Medulla oblongata (tissue), 1 donor: ENCODE data around the gene CFAP92.

Source experiments
- DNase-seq: peaks from one replicate; pipeline ENCODE4 v3.0.0-alpha.2; 2015; ENCODE audit errors: extremely low spot score

The CFAP92 gene

DNA sequence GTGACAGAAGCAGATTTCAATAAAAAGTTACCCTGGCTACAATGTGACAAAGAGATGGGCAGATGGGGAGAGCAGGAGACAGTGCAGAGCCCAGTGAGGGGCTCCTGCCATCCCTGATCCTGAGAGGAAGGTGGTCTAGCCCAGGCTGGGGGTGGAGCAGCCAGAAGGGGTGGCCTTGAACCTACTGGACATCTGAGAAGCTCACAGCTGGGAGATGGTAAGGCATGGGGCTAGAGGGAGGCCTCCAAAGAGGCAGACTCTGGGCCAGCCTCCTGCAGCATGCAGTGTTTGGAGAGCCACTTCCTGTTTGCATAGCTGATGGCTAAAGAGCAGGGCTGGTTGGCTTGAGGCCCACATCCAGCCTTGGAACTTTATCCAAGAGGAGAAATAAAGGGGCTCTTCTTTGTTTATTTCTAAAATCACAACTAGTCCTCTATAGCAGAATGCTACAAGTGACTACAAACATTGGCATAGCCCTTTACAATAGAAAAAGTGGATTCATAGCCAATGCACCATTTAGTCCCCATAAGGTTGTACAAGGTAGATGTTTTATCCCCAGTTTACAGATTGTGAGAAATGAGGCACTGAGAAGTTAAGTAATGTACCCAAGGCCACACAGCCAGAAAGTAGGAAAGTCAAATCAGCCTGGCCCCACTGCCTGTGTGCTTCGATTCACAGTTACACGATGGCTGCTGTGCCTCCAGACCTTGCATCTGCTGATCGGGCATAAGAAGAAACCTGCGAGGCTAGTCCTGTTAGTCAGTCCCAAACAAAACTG lies 11.8 kb upstream of the CFAP92 start:
- no peak for DNase-seq

DNA sequence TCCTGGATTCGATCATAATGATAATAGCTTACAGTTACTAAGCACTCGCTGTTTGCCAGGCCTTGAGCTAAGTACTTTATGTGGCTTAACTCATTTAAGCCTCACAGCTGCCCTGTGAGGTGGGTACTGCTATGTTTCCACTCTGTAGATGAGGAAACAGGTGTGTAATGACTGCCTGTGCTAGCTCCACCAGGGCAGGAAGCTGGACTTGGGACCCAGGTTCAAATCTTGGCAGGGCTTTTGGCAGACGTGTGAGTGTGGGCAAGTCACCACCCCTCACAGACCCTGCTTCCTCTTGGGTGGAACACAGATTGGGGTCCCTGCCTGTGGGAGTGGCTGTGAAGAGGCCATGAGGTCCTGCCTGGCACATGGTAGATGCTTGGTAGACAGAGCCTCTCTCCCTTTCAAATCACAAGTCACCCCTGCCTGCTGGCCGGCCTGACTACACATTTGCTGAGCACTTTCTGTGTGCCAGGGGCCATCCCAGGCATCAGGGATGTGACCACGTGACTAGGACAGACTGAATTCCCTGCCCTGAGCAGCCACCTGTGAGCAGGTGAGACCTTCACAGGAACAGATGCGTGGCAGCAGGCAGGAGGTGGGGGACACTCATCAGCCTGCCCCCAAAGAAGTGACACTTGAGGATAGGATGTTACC lies 10.9 kb upstream of the CFAP92 start:
- no peak for DNase-seq

DNA sequence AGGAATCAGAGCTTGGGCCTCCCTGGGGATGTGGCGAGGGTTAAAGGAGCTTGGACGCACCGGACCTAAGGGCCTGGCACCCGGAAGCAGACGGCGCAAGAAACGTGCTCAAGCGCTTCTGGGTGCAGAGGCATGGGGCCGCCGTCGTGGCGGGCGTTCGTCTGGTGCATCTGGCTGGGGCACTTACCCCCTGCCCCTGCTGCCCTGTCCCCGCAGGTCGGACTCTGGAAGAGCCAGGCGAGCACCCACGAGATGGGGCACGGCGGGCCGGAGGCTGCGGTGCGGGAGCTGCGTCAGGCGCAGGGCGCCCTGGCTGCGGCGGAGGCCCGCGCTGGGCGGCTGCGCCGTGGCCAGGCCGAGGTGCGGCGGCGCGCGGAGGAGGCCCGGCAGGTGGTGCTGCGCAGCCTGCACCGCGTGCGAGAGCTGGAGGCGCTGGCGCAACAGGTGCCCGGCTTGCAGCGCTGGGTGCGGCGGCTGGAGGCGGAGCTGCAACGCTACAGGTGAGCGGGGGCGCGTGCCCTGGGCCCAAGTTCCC lies 9.8 kb upstream of the CFAP92 start:
- DNase-seq: no peak

DNA sequence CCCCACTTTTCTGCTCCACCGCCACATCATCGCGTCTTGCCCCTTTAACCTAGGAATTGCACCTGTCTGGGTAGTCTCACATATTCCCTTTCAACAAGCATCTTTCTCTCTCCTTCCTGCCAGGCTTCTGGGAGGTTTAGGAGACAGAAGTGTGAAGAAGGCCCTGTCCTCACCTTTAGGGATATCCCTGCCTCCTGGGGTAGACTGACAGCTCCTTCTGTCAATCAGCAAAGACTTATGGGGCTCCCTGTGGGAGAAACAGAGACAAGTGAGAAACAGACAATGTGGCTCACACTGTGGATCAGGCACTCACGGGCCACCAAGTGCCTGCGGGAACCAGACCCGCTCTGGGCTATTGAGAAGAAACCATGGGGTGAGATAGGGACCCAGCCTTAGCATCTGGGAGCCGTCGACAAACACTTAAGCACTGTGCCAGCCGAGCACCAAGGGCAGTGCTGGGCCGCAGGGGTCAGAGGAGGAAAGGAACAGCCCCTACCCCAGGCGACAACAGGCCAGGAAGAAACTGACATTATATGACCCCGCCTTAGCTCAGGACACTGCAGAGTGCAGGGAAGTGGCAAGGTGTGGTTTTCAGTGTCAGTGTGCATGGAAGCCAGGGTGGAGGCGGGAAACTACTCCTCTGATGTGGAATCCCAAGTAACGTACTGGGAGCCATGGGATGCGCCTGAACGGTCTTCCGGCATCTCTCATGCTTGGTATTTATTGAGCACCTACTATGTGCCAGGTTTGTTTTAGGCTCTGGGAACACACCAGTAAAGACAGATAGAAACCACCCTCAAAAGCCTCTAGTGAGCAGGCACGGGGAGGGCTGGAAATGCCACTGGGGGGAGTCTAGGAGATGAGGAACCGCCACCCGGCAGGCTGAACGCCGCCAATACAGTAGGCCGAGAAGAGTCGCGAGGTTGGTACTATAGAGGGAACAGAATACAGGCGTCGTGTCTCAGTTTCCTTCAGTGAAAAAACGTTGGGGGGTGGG lies 9.0 kb upstream of the CFAP92 start:
- no peak for DNase-seq

DNA sequence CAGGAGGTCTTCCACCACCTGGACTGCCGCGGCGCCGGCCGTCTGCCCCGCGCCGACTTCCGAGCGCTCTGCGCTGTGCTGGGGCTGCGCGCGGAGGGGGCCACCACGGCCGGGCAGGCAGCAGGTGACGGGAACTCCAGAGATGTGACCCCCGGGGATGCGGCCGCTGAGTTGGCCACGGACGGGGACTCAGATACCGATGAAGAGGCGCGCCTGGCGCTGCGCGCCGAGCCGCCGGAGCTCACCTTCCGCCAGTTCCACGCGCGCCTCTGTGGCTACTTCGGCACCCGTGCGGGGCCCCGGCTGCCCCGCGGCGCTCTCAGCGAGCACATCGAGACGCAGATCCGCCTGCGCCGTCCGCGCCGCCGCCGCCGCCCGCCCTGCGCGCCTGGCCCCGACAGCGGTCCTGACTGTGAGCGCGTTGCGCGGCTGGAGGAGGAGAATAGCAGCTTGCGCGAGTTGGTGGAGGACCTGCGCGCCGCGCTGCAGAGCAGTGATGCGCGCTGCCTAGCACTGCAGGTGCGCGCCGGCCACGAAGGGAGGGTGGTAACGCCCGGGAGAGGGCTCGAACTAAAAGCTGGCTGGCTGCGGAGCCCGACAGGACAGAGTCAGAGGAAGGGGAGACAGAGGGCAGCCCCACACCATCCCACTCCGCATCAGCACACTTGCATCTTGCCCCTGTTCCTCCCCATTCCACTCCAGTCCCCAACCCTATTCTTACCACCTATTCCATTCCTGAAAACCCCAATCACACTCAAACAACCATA lies 8.1 kb upstream of the CFAP92 start:
- no peak for DNase-seq

DNA sequence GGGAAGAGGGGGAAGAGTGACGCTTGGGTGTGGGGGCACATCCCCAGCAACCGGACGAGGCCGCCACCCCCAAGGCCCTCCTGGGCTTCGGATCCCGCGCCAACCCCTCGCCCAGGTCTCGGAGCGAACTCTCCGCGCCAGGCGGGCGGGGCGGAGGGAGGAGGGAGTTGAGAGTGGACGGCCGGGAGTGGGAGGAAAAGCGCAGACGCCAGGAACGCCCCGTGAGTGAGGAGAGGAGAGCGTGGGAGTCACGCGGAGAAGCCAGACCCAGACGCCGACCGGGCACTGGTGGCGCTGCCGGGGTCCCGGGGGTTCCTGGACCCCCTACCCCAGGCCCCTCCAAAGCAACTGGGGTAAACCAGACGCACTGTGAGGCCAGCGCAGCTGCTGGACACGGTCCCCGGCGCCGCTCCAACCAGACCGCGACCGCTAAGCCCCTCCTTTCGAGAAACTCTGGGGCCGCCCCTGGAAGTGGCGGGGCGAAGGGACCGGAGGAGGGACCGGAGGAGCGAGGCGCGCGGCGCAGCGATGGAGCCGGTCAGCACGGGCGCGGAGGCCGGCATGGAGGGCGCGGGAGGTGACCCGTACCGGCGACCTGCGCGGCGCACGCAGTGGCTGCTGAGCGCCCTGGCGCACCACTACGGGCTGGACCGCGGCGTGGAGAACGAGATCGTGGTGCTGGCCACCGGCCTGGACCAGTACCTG lies 7.4 kb upstream of the CFAP92 start, which contains the start of gene EFCC1:
TSS of gene EFCC1 (plus strand) at position 204 of the 705 bp plus-strand sequence. CDS start at position 529, 325 bp downstream.
- DNase-seq: no peak

DNA sequence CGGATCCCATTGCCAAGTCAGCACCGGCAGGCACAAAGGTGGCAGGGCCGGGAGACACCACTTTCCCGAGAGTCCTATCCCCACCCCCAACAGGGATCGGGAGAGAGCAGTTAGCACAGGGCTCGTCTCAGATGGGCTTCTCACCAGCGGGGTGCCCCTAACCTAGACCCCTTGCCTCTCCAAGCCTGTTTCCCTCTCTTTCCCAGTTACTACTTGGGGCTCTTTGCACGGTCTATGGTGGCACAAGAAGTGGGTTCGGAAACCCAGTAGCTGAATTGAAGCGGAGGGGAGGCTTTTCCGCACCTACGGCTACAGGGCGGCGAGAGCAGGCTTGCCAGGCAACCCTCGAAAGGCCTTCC lies 6.8 kb upstream of the CFAP92 start:
- no peak for DNase-seq

DNA sequence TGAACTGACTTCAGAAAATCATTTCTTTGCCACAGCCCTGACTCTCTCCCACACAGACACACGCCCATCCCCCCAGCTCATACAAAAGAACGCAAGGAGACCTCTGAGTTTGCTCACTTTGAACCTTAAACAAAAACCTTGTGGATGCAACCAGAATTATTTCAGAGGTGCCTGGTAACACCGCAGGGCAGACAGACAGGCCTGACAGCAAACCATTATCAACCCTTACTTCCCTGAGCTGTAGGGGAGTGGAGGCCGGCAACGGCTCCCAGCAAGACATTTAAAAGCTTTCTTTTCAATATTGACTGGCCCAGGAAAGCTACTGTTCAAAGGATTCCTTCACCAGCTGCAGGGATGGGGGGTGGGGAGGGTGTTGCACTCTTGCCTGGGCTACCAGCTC lies 5.2 kb upstream of the CFAP92 start:
- no peak for DNase-seq

DNA sequence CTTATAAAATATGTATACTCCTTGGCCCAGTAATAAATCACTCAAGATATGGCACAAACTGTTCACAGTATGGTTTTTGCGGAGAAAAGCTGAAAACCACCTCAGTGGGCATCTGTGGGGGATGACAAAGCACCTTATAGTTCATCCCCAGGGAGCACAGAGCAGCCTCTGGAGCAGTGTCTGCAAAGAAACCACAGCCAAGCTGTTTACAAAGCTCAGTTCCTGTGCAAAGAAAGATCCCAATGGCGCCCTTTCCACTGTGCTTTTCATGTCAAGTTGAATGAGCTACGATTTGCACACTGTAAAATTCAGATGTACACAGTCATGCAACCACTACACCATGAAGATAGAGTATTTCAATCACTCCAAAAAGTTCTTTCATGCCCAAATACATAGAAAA lies 4.7 kb upstream of the CFAP92 start:
- DNase-seq: no peak

DNA sequence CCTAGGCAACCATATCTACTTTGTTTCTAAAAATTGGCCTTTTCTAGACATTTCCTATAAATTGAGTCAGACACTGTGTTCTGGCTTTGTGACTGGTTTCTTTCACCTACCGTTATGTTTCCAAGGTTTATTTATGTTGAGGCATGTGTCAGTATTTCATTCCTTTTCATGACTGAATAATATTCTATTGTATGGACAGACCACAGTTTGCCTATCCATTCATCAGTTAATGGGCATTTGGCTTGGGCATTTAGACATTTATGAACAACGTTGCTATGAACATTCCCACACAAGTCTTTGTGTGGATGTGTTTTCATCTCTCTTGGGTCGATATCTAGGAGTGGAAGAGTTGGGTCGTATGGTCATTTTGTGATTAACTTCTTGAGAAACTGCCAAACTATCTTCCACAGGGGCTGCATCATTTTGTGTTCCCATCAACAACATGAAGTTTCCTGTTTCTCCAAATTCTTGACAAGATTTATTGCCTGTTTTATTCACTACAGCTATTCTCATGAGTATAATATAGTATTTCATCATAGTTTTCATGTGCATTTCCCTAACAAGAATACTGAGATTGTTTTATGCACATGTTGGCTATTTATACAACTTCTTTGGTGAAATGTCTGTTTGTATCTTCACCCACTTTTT lies 3.7 kb upstream of the CFAP92 start:
- DNase-seq: no peak

DNA sequence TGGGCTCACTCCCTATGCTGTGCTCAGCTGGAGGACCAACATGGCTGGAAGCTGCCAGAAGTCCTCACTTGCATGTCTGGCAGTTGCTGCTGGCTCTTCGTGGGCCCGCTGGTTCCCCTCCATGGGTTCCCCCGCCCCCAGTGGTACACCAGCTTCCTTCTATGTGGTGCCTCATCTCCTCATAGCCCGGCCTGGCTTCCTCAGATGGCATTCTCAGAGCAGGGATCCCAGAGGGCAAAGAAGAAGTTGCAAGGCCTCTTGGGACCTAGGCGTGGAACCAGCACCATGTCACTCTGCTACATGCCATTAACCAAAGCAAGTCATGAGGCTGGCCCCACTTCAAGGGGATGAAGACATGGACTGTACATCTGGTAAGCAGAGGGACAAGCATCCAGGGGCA lies 2.9 kb upstream of the CFAP92 start:
- DNase-seq: no peak

DNA sequence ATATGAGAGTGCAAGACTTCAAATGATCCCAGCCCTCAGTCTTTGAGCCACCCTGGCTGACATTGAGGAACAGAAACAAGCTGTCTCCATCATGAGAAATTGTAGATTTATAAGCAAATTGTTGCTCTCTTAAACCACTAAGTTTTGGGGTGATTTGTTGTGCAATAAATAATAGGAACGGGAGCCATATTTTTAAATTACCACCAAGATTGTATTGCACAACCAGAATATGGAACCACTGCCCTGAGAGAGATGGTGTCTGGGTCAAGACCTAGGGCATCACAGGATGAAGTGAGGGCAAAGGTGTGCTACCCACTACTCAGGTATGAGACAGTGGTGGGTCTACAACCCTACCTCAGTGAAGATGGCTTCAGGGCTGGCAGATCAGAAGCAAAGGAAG lies 2.3 kb upstream of the CFAP92 start:
- DNase-seq: no peak

DNA sequence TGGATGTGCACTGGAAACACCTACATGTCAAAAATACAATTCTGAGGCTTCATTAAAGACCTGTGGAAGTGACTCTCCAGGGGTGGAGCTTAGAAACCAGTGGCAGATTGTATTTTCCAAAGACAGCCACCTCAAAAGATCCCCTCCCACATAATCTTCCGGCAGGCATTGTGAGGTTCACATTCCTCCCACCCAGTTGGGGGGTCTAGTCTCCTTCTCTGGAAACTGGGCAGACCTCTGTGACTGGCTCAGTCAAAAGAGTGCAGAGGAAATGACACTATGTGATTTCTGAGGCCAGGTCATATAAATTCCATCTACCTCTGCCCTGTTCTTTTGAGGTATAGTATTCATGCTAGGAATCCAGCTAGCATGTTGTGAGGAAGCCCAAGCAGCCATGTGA lies 1.9 kb upstream of the CFAP92 start:
- DNase-seq: no peak

DNA sequence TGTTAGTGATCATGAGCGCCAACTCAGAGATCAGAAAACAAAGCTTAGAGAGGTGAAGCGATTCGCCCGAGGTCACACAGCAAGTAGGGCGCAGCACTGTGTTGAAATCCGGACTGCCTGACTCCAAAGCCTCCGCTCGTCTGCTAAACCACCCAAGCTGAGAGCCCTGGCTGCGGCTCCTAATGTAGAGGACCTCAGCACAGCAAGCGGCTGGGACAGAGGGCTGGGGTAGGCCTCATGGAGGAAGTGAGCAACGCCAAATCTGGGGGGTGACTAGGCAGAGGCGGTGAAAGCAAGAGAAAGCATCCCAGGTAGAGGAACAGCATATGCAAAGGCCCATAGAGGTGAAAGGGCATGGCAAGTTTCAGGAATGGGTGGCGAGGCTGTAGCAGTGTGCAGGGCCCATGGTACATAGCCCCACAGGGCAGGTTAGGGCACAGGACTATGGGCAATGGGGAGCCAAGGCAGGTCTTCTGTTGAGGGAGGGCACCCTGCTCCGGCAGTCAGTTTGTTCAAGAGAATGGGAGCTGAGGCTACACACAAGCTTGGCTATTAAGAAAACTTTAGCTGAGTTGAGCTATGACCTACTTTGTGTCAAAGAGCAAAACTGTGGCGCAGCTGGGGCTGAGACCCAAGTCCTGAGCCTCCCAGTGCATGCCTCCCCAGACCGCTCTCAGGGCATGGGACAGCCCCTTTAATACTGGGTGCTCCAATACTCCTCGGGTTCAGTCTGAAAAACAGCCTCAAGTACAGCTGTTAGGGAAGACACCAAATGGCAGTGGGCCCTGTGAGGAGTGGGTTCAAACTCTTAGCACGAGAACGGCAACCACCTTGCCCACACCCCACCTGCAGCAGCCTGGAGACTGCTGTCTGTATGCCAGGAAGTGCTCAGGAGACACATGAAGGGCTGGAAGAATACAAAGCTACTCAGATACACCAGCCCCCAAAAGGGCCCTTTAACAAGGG lies 988 bp upstream of the CFAP92 start:
- DNase-seq: no peak

DNA sequence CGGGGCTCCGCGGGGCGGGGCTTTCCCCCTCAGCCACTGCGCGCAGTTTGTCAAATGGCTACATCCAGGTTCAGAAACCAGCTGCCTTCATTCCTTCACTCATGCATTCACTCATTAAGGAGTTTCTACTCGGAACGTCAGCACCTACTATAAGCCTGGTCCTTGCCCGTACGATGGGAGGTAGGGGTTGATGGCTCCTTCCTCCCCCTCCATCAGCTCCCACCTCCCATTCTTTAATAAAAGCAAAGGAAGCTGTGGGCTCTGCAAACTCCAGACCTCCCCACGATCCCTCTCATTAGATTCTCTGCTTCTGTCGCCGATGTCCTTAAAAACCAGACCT lies 267 bp upstream of the CFAP92 start:
- DNase-seq: no peak

DNA sequence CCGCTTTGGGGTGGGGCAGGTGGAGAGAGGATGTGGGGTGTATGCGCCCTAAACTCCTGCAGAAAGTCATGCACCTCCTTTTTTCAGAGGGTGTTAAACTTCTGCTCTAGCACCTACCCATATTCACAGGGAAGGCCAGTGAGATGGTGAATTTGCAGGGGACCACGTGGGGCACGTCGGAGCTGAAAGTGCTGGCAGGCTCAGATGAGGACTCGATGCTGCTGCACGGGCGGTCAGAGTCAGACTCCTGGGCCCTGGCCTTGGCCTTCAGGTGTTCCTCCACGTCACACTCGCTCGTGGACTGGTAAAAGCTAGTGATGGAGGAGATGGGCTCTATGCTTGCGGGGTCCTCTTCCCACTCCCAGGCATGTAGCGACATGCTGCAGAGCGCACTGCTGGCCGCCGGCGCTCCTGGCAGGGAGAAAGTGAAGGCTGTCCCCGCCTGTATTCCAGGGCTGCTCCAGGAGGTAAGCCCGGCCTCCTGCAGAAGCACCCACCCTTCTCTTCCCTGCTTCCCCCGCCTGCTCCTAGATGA lies 883 bp downstream of the CFAP92 start:
- no peak for DNase-seq

DNA sequence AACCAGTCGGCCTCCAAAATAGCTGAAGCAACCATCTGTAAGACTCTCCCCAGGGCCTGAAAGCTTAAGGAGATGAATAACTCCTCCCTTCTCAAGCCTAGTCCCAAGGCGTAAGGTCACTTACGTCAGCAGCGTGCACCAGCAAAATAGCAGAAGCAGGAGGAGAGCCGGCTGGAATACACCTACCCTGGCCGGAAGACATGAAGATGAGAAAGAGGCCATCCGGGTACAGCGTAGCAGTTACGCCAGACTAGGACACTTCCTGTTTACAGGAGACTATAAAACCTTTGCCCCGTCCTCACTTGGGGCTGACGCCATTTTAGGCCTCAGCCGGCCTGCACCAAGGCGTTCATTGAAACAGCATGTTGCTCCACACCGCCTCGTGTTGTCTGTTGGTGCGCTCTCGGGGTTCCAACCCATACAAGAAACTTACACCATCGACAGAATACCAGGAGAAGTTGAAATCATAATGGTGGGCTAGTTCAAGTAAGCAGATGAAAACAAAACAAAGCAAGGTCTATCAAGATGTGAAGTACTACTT lies 2.5 kb downstream of the CFAP92 start:
- DNase-seq: no peak

DNA sequence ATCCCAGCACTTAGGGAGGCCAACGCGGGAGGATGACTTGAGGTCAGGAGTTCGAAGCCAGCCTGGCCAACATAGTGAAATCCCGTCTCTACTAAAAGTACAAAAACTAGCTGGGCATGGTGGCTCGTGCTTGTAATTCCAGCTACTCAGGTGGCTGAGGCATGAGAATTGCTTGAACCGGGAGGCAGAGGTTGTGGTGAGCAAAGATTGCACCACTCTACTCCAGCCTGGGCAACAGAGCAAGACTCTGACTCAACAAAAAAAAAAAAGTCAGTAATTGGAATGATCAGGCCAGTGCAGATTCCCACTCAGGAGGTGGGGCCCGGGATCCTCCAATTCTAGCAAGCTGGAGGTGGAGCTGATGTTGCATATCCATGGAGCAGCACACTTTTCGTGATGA lies 5.6 kb downstream of the CFAP92 start:
- no peak for DNase-seq
